Stimulated activated naive CD8-positive, alpha-beta T cell treated with anti-CD3 and anti-CD28 coated beads, Interleukin-15, Interleukin-2, amounts not matched to agents 100 U/mL and 50 U/mL, for 24 hours (primary cell): ENCODE results near the gene TFEB.

ENCODE experiments used
- ATAC-seq: fragments of 150-1000 bp; cut with Tn5 transposase; one replicate; pipeline ENCODE4 v1.10.0; 2021
- DNase-seq: peaks from one replicate; pipeline ENCODE4 v3.0.0; 2021

Gene TFEB

GRCh38 chr6:41736800-41737555 lies 1.6 kb upstream of the TFEB start:
- DNase-seq (no peak), ATAC-seq (no peak)

- ATAC-seq, result no peak
These were observed 852 bp upstream of the TFEB start for GRCh38 chr6:41736186-41736733.

GRCh38 chr6:41734666-41735426 lies 562 bp downstream of the TFEB start:
- ATAC-seq (peak; percentile 35), DNase-seq (peak; percentile 77)

More at GRCh38 chr6:41736186-41736733, 852 bp upstream of the TFEB start:
- no peak for DNase-seq

- DNase-seq (peak; percentile 68), ATAC-seq (peak; percentile 67)
These were observed 1.4 kb downstream of the TFEB start for GRCh38 chr6:41733707-41734665.

- DNase-seq (no peak), ATAC-seq (no peak)
These were observed 2.1 kb downstream of the TFEB start for GRCh38 chr6:41733360-41733706.

GRCh38 chr6:41732591-41733359 lies 2.6 kb downstream of the TFEB start:
- ATAC-seq, result peak; percentile 43
- DNase-seq, result peak; percentile 70

- no peak for ATAC-seq
- DNase-seq, result no peak
These were observed 3.3 kb downstream of the TFEB start for GRCh38 chr6:41732149-41732548.

- DNase-seq (no peak), ATAC-seq (no peak)
These were observed 3.8 kb downstream of the TFEB start for GRCh38 chr6:41731561-41732086.

- ATAC-seq (no peak), DNase-seq (no peak)
These were observed 4.6 kb downstream of the TFEB start for GRCh38 chr6:41730531-41731436.

GRCh38 chr6:41729624-41730023 lies 5.8 kb downstream of the TFEB start:
- ATAC-seq (no peak), DNase-seq (no peak)

- DNase-seq (no peak), ATAC-seq (no peak)
These were observed 6.5 kb downstream of the TFEB start for GRCh38 chr6:41728954-41729353.

GRCh38 chr6:41728073-41728936 lies 7.1 kb downstream of the TFEB start:
- ATAC-seq (no peak), DNase-seq (no peak)

- ATAC-seq, result no peak
- DNase-seq, result no peak
These were observed 7.7 kb downstream of the TFEB start for GRCh38 chr6:41727705-41728072.

GRCh38 chr6:41726876-41727275 lies 8.5 kb downstream of the TFEB start:
- DNase-seq, result no peak
- no peak for ATAC-seq

- no peak for ATAC-seq
These were observed 10.6 kb downstream of the TFEB start for GRCh38 chr6:41724586-41725501.

GRCh38 chr6:41724228-41724580 lies 11.2 kb downstream of the TFEB start:
- DNase-seq (no peak), ATAC-seq (no peak)

More at GRCh38 chr6:41724586-41725501, 10.6 kb downstream of the TFEB start:
- no peak for DNase-seq

GRCh38 chr6:41723530-41724227 lies 11.7 kb downstream of the TFEB start:
- DNase-seq (peak; percentile 43), ATAC-seq (peak; percentile 58)
